Suprapubic skin (tissue), 4 donors: ENCODE results near the gene MOBP. TPM values are rescaled to one million over a fixed set of nuclear protein-coding genes. Genes with fewer than 3 reads are reported as not detected.

Experiments
- DNase-seq, 2 donors: peaks; one replicate each; pipeline ENCODE4 v3.0.0-alpha.2; 2019; ENCODE audit warnings: low spot score in 2 of 2
- H3K27ac ChIP-seq: fragments of 200-600 bp; sonication (generic); one replicate; pipeline ENCODE4 v1.5.1; 2019
- H3K27me3 ChIP-seq: fragments of 200-600 bp; sonication (generic); one replicate; pipeline ENCODE4 v1.5.1; 2019
- H3K36me3 ChIP-seq: fragments of 200-600 bp; sonication (generic); one replicate; pipeline ENCODE4 v1.5.1; 2019
- H3K4me1 ChIP-seq: fragments of 200-600 bp; sonication (generic); one replicate; pipeline ENCODE4 v1.5.1; 2019
- H3K4me3 ChIP-seq: fragments of 200-600 bp; sonication (generic); one replicate; pipeline ENCODE4 v1.5.1; 2019; ENCODE audit warnings: mild to moderate bottlenecking
- H3K9me3 ChIP-seq: fragments of 200-600 bp; sonication (generic); one replicate; pipeline ENCODE4 v1.5.1; 2019
- EP300 ChIP-seq: sonication (generic); formaldehyde crosslinking; IDR thresholded peaks from one replicate; pipeline ENCODE4 v1.6.1; 2017; ENCODE audit warnings: antibody characterized with exemption
- POLR2A ChIP-seq, 2 donors: fragments of 450-650 bp; IDR thresholded peaks; one replicate each; pipeline ENCODE4 v1.6.1; 2017; ENCODE audit warnings: antibody characterized with exemption in 2 of 2, mild to moderate bottlenecking in 2 of 2, moderate library complexity in 2 of 2
- POLR2AphosphoS5 ChIP-seq, 3 donors: sonication (generic); formaldehyde crosslinking; IDR thresholded peaks; one replicate each; pipeline ENCODE4 v1.6.1; 2017; ENCODE audit warnings: antibody characterized with exemption in 3 of 3
- WGBS: methylation state at CpG from one replicate; pipeline ENCODE4 v1.1.5; 2018; 5-methylcytosine and 5-hydroxymethylcytosine counted together
- total RNA-seq, 4 donors: library from RNA; depleted of rRNA; stranded (reverse); fragments of >200 nt; gene quantifications; one replicate each; pipeline ENCODE4 v1.1.0, GENCODE V29; 2016
- TF ChIP-seq, protein P1 (sequence below), 2 donors: fragments of 200-600 bp in 1 of 2; fragments of 450-650 bp in 1 of 2; sonication (generic) in 1 of 2; IDR thresholded peaks; one replicate each; pipeline ENCODE4 v1.5.1; 2016 to 2019; ENCODE audit warnings: antibody characterized with exemption in 2 of 2, mild to moderate bottlenecking in 1 of 2, moderate library complexity in 1 of 2

MOBP gene
- total RNA-seq, 4 donors from 2014 or later = not detected

DNA sequence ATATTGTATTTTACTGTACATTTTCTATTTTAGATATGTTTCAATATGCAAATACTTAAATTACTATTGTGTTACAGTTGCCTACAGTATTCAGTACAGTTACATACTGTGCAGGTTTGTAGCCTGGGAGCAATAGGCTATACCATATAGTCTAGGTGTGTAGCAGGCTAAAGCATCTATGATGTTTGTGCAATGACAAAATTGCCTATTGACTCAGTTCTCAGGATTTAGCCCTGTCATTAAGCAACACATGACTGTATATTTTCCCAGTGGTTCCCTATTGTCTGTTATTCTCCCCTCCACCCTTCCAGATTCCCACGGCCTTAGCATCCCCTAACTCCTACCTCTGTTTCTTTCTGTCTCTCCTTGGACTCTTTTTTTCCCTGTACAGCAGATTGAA is 10.7 kb downstream of the MOBP start:
- WGBS = 90% methylated on average over 1 of the region's 1 CpG
- Histone ChIP-seq H3K27ac (no peak overlapping the region), H3K4me1 (no peaks in the 10 kb centered on the region), H3K36me3 (no peaks in the 10 kb centered on the region), H3K4me3 (no peak overlapping the region), H3K9me3 (no peaks in the 10 kb centered on the region), H3K27me3 (peaks cover 3% of the 10 kb centered on the region)
- no peak for DNase-seq
- no peak for TF ChIP-seq EP300
- TF ChIP-seq, protein P1, sequence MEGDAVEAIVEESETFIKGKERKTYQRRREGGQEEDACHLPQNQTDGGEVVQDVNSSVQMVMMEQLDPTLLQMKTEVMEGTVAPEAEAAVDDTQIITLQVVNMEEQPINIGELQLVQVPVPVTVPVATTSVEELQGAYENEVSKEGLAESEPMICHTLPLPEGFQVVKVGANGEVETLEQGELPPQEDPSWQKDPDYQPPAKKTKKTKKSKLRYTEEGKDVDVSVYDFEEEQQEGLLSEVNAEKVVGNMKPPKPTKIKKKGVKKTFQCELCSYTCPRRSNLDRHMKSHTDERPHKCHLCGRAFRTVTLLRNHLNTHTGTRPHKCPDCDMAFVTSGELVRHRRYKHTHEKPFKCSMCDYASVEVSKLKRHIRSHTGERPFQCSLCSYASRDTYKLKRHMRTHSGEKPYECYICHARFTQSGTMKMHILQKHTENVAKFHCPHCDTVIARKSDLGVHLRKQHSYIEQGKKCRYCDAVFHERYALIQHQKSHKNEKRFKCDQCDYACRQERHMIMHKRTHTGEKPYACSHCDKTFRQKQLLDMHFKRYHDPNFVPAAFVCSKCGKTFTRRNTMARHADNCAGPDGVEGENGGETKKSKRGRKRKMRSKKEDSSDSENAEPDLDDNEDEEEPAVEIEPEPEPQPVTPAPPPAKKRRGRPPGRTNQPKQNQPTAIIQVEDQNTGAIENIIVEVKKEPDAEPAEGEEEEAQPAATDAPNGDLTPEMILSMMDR (IDR thresholded peaks at IDR 0.05) = no peak
- TF ChIP-seq POLR2AphosphoS5 (IDR thresholded peaks at IDR 0.05) = no peak
- TF ChIP-seq POLR2A (IDR thresholded peaks at IDR 0.05) = no peak

GRCh38 chr3:39479701-39480414 is 12.4 kb downstream of the MOBP start:
- 56% methylated on average over 7 of the region's 7 CpGs for WGBS
- DNase-seq = no peak
- Histone ChIP-seq H3K4me3 (no peak overlapping the region), H3K27ac (no peak overlapping the region), H3K9me3 (no peaks in the 10 kb centered on the region), H3K4me1 (no peaks in the 10 kb centered on the region), H3K36me3 (no peaks in the 10 kb centered on the region), H3K27me3 (peaks cover 3% of the 10 kb centered on the region)
- TF ChIP-seq POLR2A (IDR thresholded peaks at IDR 0.05) (no peak), POLR2AphosphoS5 (IDR thresholded peaks at IDR 0.05) (no peak), EP300 (no peak)
- TF ChIP-seq, protein P1 (IDR thresholded peaks at IDR 0.05) = no peak

GRCh38 chr3:39485547-39485946 is 18.1 kb downstream of the MOBP start:
- TF ChIP-seq POLR2AphosphoS5 (IDR thresholded peaks at IDR 0.05) (no peak), POLR2A (IDR thresholded peaks at IDR 0.05) (no peak), EP300 (no peak)
- TF ChIP-seq, protein P1 (IDR thresholded peaks at IDR 0.05) = no peak
- no peak overlapping the region for H3K27ac ChIP-seq
- no peaks in the 10 kb centered on the region for H3K4me1 ChIP-seq
- H3K36me3 ChIP-seq = no peaks in the 10 kb centered on the region
- no peaks in the 10 kb centered on the region for H3K9me3 ChIP-seq
- H3K4me3 ChIP-seq = no peak overlapping the region
- WGBS = 79% methylated on average over 8 of the region's 8 CpGs
- H3K27me3 ChIP-seq = no peaks in the 10 kb centered on the region
- DNase-seq = no peak

DNA sequence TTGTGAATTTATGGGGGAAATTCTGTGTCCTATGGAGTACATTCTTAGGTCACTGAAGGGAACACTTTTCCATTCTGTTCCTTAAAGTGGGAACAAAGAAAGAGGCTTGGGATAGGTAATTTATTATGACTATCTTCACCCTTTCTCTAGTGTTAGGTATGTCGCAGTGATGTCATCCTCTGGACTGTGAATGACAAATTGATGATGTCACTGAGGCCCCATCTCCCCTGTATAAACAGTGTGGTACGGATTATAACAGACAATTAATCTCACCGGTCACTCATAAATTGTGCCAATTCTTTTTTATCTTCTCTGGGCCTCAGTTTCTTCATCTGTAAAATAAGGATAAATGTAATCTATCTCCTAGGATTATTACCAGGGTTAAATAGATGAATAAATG is 23.5 kb downstream of the MOBP start:
- H3K27me3 ChIP-seq = no peaks in the 10 kb centered on the region
- H3K9me3 ChIP-seq = no peaks in the 10 kb centered on the region
- no peak for DNase-seq
- H3K36me3 ChIP-seq = no peaks in the 10 kb centered on the region
- 86% methylated on average over 3 of the region's 3 CpGs for whole genome bisulfite sequencing
- no peak overlapping the region for H3K27ac ChIP-seq
- H3K4me3 ChIP-seq = no peak overlapping the region
- TF ChIP-seq POLR2A (IDR thresholded peaks at IDR 0.05) (no peak), EP300 (no peak), POLR2AphosphoS5 (IDR thresholded peaks at IDR 0.05) (no peak)
- TF ChIP-seq, protein P1 (IDR thresholded peaks at IDR 0.05) = no peak
- H3K4me1 ChIP-seq = no peaks in the 10 kb centered on the region

GRCh38 chr3:39491733-39492350 is 24.4 kb downstream of the MOBP start:
- WGBS = 86% methylated on average over 3 of the region's 3 CpGs
- no peaks in the 10 kb centered on the region for H3K27me3 ChIP-seq
- TF ChIP-seq POLR2AphosphoS5 (IDR thresholded peaks at IDR 0.05) = no peak
- TF ChIP-seq EP300 = no peak
- no peak for TF ChIP-seq POLR2A (IDR thresholded peaks at IDR 0.05)
- TF ChIP-seq, protein P1 (IDR thresholded peaks at IDR 0.05) = no peak
- no peak overlapping the region for H3K4me3 ChIP-seq
- no peak for DNase-seq
- no peaks in the 10 kb centered on the region for H3K36me3 ChIP-seq
- H3K27ac ChIP-seq = no peak overlapping the region
- no peaks in the 10 kb centered on the region for H3K9me3 ChIP-seq
- H3K4me1 ChIP-seq = no peaks in the 10 kb centered on the region
